Measurements from ENCODE around the gene PIMREG. TPM values are rescaled to one million over a fixed set of nuclear protein-coding genes. Genes with fewer than 3 reads are reported as not detected.

The PIMREG gene
- total RNA-seq, 4 donors from 2014 or later = 0.47 to 1.2 TPM; not detected in 2

DNA sequence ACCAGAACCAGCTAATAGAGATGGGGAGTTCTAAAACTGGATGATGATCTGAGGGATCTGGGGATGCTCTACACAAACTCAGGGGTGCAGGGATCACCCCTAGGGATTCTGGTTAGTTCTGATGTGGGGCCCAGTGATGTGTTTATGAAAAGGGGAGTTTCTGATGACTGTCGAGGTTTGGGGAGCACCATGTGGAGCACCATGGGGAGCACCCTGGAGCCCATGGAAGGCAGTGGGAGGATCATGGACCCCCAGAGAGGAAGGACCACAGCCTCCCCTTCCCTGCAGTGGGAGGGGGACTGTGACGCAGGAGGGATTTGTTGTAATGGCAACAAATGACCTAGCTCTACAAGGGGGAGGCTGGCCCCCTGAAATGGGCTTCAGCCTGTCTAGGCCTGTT, 18.4 kb downstream of the PIMREG start:
- TF ChIP-seq, protein P1, sequence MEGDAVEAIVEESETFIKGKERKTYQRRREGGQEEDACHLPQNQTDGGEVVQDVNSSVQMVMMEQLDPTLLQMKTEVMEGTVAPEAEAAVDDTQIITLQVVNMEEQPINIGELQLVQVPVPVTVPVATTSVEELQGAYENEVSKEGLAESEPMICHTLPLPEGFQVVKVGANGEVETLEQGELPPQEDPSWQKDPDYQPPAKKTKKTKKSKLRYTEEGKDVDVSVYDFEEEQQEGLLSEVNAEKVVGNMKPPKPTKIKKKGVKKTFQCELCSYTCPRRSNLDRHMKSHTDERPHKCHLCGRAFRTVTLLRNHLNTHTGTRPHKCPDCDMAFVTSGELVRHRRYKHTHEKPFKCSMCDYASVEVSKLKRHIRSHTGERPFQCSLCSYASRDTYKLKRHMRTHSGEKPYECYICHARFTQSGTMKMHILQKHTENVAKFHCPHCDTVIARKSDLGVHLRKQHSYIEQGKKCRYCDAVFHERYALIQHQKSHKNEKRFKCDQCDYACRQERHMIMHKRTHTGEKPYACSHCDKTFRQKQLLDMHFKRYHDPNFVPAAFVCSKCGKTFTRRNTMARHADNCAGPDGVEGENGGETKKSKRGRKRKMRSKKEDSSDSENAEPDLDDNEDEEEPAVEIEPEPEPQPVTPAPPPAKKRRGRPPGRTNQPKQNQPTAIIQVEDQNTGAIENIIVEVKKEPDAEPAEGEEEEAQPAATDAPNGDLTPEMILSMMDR (IDR thresholded peaks at IDR 0.05) = no peak
- no peak for DNase-seq (ENCODE audit: low spot score)
- no peak for ATAC-seq (ENCODE audit: low FRiP score)

DNA sequence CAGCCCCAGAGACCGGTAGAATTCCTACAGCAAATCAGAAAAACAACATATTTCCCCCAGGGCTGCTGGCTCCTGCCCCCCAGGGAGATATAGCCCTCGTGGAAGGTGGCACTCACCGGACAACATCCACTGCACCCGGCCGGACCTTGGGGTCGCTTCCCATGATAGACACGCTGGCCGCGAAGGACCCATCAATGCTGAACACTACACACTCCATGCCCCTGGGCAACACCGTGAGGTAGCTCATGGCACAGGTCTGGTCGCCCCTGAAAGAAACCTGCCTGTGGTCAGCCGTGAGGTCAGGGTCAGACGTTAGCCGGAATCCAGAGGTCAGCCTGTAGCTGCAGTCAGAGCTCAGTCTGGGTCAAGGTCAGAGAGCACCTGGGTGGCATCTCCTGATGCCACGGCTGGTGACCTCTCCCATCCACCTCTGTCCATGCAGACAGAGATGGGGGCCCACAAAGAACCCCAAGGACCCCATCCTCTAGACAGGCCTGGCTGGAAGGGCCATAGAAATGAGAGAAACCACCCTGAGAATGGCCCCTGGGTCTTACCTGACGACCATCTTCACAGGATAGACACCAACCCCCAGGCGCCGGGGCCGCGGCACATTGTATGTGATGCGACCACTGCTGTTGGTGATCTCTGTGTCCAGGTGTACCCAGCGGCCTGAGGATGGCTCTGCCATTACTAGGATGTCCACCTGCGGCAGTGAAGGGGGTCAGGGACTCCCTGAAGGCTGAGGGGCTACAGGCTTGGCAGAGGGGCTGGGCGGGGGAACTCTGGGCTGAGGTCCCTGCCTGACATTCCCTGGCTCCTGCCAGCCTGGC, 19.6 kb downstream of the PIMREG start:
- ATAC-seq (ENCODE audit: low FRiP score) (no peak), DNase-seq (ENCODE audit: low spot score) (no peak)
- TF ChIP-seq, protein P1 (IDR thresholded peaks at IDR 0.05) = no peak

GRCh38 chr17:6464446-6465041, 20.3 kb downstream of the PIMREG start:
- ATAC-seq (ENCODE audit: low FRiP score) (no peak), DNase-seq (ENCODE audit: low spot score) (no peak)
- TF ChIP-seq, protein P1 (IDR thresholded peaks at IDR 0.05) = no peak

- TF ChIP-seq, protein P1 (IDR thresholded peaks at IDR 0.05) = no peak
- no peak for ATAC-seq (ENCODE audit: low FRiP score)
- DNase-seq (ENCODE audit: low spot score) = no peak
Measured at GRCh38 chr17:6465206-6466003, 21.1 kb downstream of the PIMREG start.

DNA sequence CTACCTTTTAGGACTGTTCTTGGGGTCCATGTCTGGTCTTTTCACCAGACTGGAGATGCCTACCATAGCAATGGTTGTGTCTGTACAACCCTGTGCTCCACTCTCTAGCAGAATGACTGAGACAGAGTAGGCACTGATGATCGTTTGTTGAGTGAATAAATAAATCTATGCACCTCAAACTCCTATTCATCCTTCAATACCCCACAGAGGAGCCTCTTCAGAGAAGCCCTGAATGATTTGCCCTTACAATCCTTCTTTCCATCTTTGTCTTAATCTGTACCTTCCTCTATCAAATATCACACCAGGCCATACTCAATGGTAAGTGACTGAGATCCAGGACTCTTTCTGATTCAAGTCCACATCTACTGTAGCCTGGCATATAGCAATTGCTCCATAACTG, 23.3 kb downstream of the PIMREG start:
- ATAC-seq (ENCODE audit: low FRiP score) = no peak
- TF ChIP-seq, protein P1 (IDR thresholded peaks at IDR 0.05) = no peak
- no peak for DNase-seq (ENCODE audit: low spot score)

GRCh38 chr17:6468051-6468790, 24.0 kb downstream of the PIMREG start:
- DNase-seq (ENCODE audit: low spot score) (no peak), ATAC-seq (ENCODE audit: low FRiP score) (no peak)
- TF ChIP-seq, protein P1 (IDR thresholded peaks at IDR 0.05) = no peak
